Measurements from ENCODE around the gene DLG1.

The DLG1 gene

DNA sequence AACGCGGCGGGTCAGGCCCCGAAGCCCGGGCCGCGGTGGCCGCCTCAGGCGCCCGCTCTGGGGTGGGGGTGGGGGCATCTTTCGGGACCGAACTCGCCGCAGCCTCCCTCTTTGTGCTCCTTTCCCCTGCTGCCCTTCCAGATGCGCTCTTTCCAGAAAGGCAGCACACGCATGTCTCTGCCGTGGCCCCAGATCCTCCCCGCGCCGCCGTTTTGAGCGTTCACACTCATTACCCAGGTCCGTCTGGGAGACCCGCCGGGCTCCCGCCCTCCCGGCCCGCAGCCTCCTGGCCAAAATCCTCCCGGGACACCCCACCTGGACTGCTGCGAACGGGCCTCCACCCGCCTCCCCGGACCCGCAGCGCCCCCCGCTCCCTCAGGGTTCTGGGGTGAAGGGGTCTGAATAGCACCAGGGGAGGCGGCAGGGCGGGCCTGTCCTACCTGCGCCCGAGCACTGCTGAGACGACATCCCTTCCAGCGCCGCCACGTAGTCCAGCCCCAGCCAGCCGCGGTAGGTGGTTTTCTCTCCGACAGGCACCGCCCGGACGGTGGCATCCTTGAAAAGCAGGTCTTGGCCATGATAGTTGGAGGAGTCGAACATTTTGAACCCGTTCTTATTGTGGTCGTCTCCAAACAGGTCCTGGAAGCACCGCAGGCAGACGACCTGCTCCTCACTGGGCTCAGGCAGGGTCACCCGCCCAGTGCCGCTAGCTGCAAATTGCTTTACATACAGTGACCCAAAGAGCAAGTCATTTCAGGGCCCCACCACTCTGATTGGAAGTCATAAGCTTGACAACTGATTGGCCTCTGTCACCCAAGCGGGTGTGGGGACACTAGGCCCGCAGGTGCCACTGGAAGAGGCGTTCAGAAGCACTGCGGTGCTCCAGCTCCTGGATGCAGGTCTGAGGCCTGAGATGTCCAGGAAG is 294.7 kb downstream of the DLG1 start:
- H3K9me3 ChIP-seq (ENCODE audit: control insufficient read depth, insufficient read depth, low read length), result no peaks in the 10 kb centered on the region
- peak overlapping the region; percentile 54 for H3K9ac ChIP-seq (ENCODE audit: low read depth, low read length)
- H3K27me3 ChIP-seq (ENCODE audit: control insufficient read depth, insufficient read depth, low read length), result peaks cover 17% of the 10 kb centered on the region
- H3K4me1 ChIP-seq (ENCODE audit: control insufficient read depth, insufficient read depth, low read length), result peaks cover 4% of the 10 kb centered on the region
- H3K36me3 ChIP-seq (ENCODE audit: control insufficient read depth, insufficient read depth, low read length), result peaks cover 4% of the 10 kb centered on the region
- H3K4me3 ChIP-seq (ENCODE audit: low read depth, low read length), result peak overlapping the region; percentile 19

DNA sequence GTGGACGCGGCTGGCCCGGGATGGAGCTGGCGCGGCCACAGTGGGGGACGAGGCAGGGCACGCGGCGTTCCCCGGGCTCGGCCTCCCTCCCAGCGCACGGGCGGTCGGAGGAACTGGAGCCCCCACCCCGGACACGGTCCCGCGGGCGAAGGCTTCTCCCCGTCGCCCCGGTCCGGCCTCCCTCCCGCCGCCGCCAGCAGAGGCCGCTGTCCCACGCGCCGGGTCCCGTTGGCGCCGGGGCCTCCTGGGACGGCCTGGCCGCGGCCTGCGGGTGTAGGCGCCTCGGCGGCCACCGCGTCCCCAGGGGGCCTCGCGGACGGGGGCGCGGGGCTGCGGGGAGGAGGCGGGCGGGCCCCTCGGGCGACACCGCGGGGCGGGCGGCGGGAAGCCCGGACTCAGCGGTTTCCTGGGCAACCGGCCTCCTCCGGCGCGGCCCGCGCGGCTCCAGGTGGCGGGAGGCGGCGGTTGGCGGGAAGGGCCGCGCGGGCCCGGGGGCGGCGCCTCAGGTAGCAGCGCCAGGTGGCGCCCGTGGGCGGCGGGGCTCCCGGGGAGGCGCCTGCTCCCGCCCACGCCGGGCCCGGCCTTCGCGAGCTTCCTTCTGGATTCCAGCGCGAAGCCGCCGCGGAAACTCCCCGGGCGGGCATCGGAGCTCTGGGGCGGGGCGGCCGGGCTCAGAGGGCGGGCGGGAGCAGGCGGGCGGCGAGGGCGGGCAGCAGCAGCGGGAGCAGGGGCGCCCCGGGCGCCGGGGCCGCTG is 295.5 kb downstream of the DLG1 start:
- H3K36me3 ChIP-seq (ENCODE audit: control insufficient read depth, insufficient read depth, low read length), result peaks cover 4% of the 10 kb centered on the region
- peak overlapping the region; percentile 26 for H3K4me3 ChIP-seq (ENCODE audit: low read depth, low read length)
- H3K4me1 ChIP-seq (ENCODE audit: control insufficient read depth, insufficient read depth, low read length), result peaks cover 4% of the 10 kb centered on the region
- H3K9me3 ChIP-seq (ENCODE audit: control insufficient read depth, insufficient read depth, low read length), result no peaks in the 10 kb centered on the region
- no peak overlapping the region for H3K9ac ChIP-seq (ENCODE audit: low read depth, low read length)
- H3K27me3 ChIP-seq (ENCODE audit: control insufficient read depth, insufficient read depth, low read length), result peaks cover 17% of the 10 kb centered on the region

DNA sequence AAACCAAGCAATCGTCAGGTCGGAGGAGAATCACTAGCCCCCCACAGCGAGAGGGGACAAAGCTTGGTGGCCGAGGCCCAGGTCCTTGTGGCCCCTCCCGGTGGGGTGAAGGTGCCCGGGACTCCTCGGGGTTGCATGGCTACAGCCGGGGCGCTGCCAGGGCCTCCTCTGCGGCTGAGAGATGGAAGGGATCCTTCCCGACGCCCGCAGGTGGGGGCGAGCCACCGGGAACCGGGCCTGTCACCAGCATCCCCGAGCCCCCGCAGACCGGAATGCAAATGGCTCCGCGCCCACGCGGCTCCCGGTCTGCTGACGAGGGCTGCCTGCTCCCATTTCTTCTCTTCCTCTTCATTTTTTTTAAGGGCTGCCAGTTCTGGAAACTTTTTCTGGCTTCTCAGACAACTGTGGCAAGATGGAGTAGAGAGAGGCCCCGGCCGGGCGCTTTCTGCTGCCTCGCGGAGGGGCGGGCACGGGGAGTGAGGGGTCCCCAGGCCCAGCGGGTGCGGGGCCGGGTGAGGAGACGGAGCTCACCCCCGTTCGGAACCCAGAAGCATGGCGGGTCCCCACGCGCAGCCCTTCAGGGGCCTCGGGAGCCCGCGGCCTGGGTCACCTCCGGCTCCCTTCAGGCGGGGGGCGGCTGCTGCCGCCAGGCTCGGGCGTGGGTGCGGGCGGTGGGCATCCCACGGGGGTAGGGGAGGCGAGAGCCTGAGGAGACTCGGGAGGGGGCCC is 296.3 kb downstream of the DLG1 start:
- Histone ChIP-seq H3K4me1 (ENCODE audit: control insufficient read depth, insufficient read depth, low read length) (peaks cover 4% of the 10 kb centered on the region), H3K9me3 (ENCODE audit: control insufficient read depth, insufficient read depth, low read length) (no peaks in the 10 kb centered on the region), H3K36me3 (ENCODE audit: control insufficient read depth, insufficient read depth, low read length) (peaks cover 4% of the 10 kb centered on the region), H3K4me3 (ENCODE audit: low read depth, low read length) (peak overlapping the region; percentile 26), H3K9ac (ENCODE audit: low read depth, low read length) (no peak overlapping the region), H3K27me3 (ENCODE audit: control insufficient read depth, insufficient read depth, low read length) (peaks cover 17% of the 10 kb centered on the region)

DNA sequence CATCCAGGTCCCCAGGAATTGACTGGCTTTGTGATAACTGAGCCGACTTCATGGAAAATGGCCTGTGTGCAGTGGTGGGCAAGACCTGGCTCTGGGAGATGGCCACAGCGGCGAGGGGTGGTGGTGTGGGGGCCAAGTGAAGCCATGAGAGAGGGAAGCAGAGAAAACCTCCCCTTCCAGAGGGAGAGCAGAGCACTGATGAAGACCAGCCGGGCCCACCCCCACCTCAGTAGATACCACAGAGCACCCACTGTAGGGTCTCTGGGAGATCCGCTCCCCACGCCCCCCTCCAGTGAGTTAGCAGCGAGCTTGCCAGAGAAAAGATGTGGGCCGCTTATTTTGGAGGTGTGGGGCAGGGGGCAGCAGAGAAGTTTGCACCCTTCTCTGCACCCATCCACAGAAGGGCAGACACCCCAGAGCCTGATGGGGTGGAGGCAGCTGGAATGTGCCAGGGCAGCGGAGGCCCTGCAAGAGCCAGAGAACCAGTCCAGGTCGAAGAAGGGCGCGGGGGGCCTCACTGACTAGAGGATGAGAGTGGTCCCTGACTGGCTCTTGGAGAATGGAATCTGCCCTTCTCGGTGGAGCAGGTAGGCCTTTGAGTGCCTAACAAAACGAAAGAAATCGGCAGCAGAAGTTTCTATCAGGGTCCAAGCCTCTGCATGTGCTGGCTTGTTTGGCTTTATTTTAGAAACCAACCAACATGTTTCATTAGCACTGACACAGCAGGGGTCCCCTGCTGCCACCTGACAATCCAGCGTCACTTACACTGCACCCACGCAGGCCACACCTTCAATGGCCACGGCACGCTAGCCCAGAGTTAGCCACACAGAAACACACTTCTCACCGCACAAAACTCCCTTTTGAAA is 297.1 kb downstream of the DLG1 start:
- Histone ChIP-seq H3K4me1 (ENCODE audit: control insufficient read depth, insufficient read depth, low read length) (peaks cover 4% of the 10 kb centered on the region), H3K9ac (ENCODE audit: low read depth, low read length) (no peak overlapping the region), H3K4me3 (ENCODE audit: low read depth, low read length) (no peak overlapping the region)

DNA sequence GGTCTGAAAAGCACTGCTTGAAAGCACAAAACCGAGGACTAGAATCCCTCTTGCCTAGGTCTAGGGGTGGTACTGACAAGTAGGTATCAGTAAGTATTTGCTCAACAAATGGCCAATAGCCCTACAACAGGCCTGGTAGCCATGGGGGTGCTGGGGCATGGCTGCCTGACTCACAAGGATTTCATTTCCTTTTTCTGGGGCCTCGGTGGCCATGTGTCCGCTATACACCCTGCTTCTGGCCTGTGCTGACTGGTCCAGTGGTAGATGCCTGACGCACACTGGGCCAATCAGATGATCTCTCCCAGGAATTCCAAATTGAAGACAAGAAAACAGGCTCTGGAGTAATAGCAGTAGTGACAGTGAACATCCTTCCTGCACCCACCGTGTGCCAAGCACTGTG is 298.2 kb downstream of the DLG1 start:
- H3K9ac ChIP-seq (ENCODE audit: low read depth, low read length), result no peak overlapping the region
- H3K4me3 ChIP-seq (ENCODE audit: low read depth, low read length), result no peak overlapping the region
- no peaks in the 10 kb centered on the region for H3K36me3 ChIP-seq (ENCODE audit: control insufficient read depth, insufficient read depth, low read length)
- H3K9me3 ChIP-seq (ENCODE audit: control insufficient read depth, insufficient read depth, low read length), result no peaks in the 10 kb centered on the region
- H3K4me1 ChIP-seq (ENCODE audit: control insufficient read depth, insufficient read depth, low read length), result peaks cover 4% of the 10 kb centered on the region
- peaks cover 12% of the 10 kb centered on the region for H3K27me3 ChIP-seq (ENCODE audit: control insufficient read depth, insufficient read depth, low read length)

More for the DNA sequence above, 297.1 kb downstream of the DLG1 start:
- Histone ChIP-seq H3K9me3 (ENCODE audit: control insufficient read depth, insufficient read depth, low read length) (no peaks in the 10 kb centered on the region), H3K27me3 (ENCODE audit: control insufficient read depth, insufficient read depth, low read length) (peaks cover 17% of the 10 kb centered on the region), H3K36me3 (ENCODE audit: control insufficient read depth, insufficient read depth, low read length) (peaks cover 2% of the 10 kb centered on the region)

DNA sequence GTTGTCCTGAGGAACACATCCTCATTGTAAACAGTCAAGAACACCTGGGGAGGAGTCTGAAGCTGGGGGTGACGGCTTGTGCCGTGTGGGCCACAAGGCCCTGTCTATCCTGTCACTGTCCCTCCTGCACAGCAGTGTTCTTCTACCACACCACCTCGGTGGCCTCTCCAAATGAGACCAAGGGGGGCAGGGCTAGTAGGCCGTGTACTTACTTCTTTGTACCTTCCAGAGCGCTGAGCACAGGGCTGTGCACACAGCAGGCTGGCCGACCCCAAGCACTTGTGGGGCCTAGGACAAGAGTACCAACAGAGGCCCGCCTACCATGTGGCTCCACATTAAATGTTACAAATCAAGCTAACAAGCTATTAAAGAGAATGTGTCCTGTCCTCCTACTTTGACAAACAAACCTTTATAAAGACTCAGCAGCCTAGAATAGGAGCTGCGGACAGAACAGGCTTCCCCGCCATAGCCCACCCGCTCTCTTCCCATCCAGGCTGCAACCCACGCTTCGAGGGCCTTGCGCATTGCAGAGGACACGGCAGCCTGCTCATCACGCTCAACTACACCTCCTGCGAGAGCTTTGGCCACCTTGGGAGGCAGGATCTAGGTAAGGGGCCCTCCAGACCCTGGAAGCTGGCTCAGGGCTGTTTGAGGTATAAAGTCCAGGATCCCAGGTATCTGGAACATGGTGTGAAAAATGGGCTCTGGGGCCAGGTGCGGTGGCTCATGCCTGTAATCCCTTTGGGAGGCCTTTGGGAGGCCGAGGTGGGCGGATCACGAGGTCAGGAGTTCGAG is 299.2 kb downstream of the DLG1 start:
- H3K9ac ChIP-seq (ENCODE audit: low read depth, low read length), result no peak overlapping the region
- H3K36me3 ChIP-seq (ENCODE audit: control insufficient read depth, insufficient read depth, low read length), result no peaks in the 10 kb centered on the region
- H3K27me3 ChIP-seq (ENCODE audit: control insufficient read depth, insufficient read depth, low read length), result peaks cover 3% of the 10 kb centered on the region

DNA sequence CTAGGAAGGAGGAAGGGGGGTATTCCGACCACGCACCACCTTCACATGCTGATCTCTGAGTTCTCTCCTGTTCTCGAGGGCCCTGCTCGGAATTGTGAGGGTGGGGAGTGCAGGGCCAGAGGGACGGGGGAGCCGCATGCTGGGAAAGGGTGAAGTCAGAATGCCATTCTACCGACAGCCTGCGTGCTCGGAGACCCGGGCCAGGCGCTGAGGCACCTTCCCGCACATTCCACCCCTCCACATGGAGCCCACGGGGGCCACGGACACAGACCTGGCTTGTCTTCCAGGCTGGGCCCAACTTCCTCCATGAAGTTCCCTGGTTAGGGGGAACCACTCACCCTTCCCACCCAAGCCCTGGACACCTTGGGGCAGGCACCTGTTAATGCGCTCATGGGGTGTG is 301.1 kb downstream of the DLG1 start:
- no peaks in the 10 kb centered on the region for H3K4me1 ChIP-seq (ENCODE audit: control insufficient read depth, insufficient read depth, low read length)
- H3K4me3 ChIP-seq (ENCODE audit: low read depth, low read length), result no peak overlapping the region
- H3K36me3 ChIP-seq (ENCODE audit: control insufficient read depth, insufficient read depth, low read length), result no peaks in the 10 kb centered on the region
- no peaks in the 10 kb centered on the region for H3K9me3 ChIP-seq (ENCODE audit: control insufficient read depth, insufficient read depth, low read length)
- no peaks in the 10 kb centered on the region for H3K27me3 ChIP-seq (ENCODE audit: control insufficient read depth, insufficient read depth, low read length)
- no peak overlapping the region for H3K9ac ChIP-seq (ENCODE audit: low read depth, low read length)

More for the DNA sequence above, 299.2 kb downstream of the DLG1 start:
- no peaks in the 10 kb centered on the region for H3K9me3 ChIP-seq (ENCODE audit: control insufficient read depth, insufficient read depth, low read length)
- peaks cover 3% of the 10 kb centered on the region for H3K4me1 ChIP-seq (ENCODE audit: control insufficient read depth, insufficient read depth, low read length)
- H3K4me3 ChIP-seq (ENCODE audit: low read depth, low read length), result no peak overlapping the region

DNA sequence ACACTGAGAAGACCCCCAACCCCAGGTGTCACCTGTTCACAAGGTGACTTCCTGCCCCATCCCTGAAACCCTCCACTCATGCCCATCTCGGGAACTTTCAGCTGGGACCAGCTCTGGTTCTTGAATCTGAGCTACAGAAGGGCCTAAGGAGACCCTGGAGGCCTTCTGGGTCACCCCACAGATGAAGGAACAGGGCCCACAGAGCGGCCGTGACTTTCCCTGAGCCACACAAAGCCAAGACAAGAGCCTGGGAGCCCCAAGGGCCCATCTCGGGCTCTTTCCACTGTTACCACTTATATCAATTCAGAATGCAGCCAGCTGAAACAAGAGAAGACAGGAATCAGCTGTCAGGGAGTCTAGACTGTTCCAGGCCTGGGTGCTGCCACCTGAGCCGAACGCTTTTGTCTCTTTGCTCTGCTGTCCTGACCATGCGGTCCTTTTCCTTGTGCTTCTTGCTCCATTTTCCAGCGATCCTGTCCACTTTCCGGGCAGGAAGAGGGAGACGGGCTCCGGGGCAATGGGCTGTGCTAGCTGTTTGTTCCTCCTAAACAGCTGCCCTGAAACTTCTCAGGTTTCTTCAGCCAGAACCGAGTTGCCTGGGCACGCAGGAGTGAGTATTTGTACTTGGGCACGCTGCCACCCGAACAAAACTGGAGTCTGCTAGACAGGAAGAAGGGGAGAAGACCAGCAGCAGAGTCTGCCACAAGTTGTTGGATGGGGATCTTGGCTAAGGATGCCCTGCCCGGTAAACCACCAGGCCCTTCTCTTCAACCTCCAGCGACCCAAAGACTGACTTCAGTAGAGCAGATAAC is 301.8 kb downstream of the DLG1 start:
- H3K9ac ChIP-seq (ENCODE audit: low read depth, low read length), result no peak overlapping the region
- H3K27me3 ChIP-seq (ENCODE audit: control insufficient read depth, insufficient read depth, low read length), result no peaks in the 10 kb centered on the region
- H3K36me3 ChIP-seq (ENCODE audit: control insufficient read depth, insufficient read depth, low read length), result no peaks in the 10 kb centered on the region
- no peaks in the 10 kb centered on the region for H3K9me3 ChIP-seq (ENCODE audit: control insufficient read depth, insufficient read depth, low read length)
- H3K4me3 ChIP-seq (ENCODE audit: low read depth, low read length), result no peak overlapping the region
- H3K4me1 ChIP-seq (ENCODE audit: control insufficient read depth, insufficient read depth, low read length), result no peaks in the 10 kb centered on the region

DNA sequence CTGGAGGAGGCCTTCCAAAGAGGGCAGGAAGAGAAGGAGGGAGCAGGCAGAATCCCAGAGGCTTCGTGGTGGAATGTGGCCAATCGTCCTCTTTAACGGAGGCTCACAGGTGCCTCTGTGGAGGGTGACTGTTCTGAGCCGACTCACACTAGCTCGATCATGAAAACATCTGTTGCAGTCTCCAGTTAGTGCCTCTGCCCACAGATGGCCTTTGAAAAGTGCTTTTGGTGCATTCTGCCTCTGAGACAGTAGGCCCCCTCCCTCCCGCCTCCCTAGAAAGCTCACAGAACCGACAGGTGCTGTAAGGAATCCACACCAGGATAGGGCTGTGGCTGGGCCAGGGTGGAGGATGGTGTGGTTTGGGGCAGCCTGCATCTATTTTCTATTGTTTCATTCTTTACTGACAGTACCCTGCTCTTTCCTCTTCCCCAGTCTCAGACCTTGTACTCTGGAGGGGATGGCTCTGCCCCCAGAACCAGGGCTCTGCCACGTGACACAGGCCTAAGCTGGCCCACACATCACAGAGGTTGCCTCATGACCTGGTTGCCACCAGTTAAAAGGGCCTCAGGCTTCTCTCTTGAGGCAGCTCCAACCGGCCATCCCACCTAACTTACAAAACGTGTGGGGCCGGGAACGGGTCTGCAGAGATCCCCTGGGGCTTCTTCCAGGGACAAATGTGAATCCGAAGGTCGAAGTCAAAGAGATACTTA is 302.6 kb downstream of the DLG1 start:
- Histone ChIP-seq H3K4me1 (ENCODE audit: control insufficient read depth, insufficient read depth, low read length) (no peaks in the 10 kb centered on the region), H3K9me3 (ENCODE audit: control insufficient read depth, insufficient read depth, low read length) (no peaks in the 10 kb centered on the region), H3K27me3 (ENCODE audit: control insufficient read depth, insufficient read depth, low read length) (no peaks in the 10 kb centered on the region), H3K36me3 (ENCODE audit: control insufficient read depth, insufficient read depth, low read length) (no peaks in the 10 kb centered on the region), H3K4me3 (ENCODE audit: low read depth, low read length) (no peak overlapping the region), H3K9ac (ENCODE audit: low read depth, low read length) (no peak overlapping the region)
